ENCODE results near the gene PDE4A.

DNA sequence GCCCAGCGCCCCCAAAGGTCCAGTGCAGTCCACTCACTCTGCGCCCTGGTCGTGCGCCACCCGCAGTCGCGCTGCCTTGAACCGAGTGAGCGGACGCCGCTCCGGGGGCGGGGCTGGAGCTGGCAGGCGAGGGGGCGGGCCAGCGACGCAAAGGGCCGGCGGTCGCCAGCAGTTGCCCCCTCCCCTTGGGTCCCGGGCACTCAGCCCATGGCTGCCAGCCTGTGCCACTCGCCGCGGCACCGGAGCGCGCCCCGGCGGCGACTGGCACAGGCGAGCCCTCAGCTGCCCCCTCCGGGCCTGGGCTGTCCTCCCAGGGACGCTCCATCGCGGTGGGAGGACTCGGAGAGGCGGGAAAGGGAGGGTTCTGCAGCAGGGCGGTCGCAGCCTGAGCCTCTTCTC lies 97.0 kb downstream of the PDE4A start, which contains the start of gene S1PR5:
- no peak for TF ChIP-seq ZBTB7A (IDR thresholded peaks at IDR 0.05; ENCODE audit: low read depth)
- TF ChIP-seq TAF1 (IDR thresholded peaks at IDR 0.05; ENCODE audit: low read depth): no peak
- TF ChIP-seq YY1 (IDR thresholded peaks at IDR 0.05; ENCODE audit: low read depth): no peak
- no peak for TF ChIP-seq MAX (IDR thresholded peaks at IDR 0.05)
- TF ChIP-seq, protein P1, sequence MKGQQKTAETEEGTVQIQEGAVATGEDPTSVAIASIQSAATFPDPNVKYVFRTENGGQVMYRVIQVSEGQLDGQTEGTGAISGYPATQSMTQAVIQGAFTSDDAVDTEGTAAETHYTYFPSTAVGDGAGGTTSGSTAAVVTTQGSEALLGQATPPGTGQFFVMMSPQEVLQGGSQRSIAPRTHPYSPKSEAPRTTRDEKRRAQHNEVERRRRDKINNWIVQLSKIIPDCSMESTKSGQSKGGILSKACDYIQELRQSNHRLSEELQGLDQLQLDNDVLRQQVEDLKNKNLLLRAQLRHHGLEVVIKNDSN (IDR thresholded peaks at IDR 0.05): no peak
- TF ChIP-seq EP300 (IDR thresholded peaks at IDR 0.05; ENCODE audit: borderline replicate concordance): no peak
- TF ChIP-seq CEBPB (IDR thresholded peaks at IDR 0.05): no peak
- no peak for TF ChIP-seq TEAD4 (IDR thresholded peaks at IDR 0.05)
- no peak for TF ChIP-seq FOXM1 (IDR thresholded peaks at IDR 0.05; ENCODE audit: borderline replicate concordance, low read depth)
- TF ChIP-seq, protein P2, sequence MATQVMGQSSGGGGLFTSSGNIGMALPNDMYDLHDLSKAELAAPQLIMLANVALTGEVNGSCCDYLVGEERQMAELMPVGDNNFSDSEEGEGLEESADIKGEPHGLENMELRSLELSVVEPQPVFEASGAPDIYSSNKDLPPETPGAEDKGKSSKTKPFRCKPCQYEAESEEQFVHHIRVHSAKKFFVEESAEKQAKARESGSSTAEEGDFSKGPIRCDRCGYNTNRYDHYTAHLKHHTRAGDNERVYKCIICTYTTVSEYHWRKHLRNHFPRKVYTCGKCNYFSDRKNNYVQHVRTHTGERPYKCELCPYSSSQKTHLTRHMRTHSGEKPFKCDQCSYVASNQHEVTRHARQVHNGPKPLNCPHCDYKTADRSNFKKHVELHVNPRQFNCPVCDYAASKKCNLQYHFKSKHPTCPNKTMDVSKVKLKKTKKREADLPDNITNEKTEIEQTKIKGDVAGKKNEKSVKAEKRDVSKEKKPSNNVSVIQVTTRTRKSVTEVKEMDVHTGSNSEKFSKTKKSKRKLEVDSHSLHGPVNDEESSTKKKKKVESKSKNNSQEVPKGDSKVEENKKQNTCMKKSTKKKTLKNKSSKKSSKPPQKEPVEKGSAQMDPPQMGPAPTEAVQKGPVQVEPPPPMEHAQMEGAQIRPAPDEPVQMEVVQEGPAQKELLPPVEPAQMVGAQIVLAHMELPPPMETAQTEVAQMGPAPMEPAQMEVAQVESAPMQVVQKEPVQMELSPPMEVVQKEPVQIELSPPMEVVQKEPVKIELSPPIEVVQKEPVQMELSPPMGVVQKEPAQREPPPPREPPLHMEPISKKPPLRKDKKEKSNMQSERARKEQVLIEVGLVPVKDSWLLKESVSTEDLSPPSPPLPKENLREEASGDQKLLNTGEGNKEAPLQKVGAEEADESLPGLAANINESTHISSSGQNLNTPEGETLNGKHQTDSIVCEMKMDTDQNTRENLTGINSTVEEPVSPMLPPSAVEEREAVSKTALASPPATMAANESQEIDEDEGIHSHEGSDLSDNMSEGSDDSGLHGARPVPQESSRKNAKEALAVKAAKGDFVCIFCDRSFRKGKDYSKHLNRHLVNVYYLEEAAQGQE (IDR thresholded peaks at IDR 0.05; ENCODE audit: low read depth): no peak
- TF ChIP-seq RAD21 (IDR thresholded peaks at IDR 0.05; ENCODE audit: low read depth): no peak; the same call in 1 of the 2 replicates
- TF ChIP-seq TCF12 (IDR thresholded peaks at IDR 0.05; ENCODE audit: low read depth): no peak
